ENCODE results near the gene KRT81. TPM values are rescaled to one million over a fixed set of nuclear protein-coding genes. Genes with fewer than 3 reads are reported as not detected.
"Not testable (repeated sequence)": the region's sequence is repeated elsewhere in the genome, so short reads cannot be mapped to it uniquely, and the experiment has no call there.

Gene KRT81
- total and polyA plus RNA-seq, 4 donors: 0.02 to 0.61 (median 0.23) TPM

DNA sequence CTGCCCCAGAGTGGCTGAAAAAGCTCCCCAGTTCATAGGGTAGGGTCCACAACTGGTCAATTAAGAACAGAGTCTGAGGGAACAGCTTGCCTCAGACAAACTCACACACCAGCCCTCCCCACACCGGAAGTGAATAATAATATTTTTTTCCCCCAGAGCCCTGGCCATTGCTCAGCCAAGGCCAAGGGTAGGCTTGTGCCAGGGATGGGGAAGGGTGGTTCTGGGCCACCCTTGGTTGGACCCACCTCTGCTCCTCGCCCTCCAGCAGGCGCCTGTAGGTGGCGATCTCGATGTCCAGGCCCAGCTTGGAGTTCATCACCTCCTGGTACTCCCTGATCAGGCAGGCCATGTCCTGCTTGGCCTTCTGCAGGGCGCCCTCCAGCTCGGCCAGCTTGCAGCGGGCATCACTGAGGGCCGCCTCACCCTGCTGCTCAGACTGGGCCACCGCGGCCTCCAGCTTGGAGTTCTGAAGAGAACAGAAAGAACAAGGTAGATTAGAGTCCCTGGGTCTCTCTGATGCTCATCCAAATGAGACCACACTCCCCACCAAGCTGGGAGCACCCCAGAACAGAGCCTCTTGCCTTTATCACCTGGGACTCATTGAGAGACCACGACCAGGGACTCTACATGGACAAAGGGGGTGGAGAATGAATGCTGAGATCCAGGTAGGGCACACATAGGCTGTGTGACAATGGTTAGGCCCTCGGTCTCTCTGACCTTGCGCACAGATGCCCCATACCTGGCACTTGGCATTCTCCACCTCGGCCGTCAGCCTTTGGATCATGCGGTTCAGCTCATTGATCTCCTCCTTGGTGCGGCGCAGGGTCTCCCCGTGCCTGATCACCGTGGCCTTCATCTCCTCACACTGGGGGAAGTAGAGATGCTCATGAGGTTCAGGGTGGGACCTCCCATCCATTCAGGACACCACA, 4.2 kb downstream of the KRT81 start:
- not testable (repeated sequence) for H3K27me3 ChIP-seq (ENCODE audit: control insufficient read depth in 3 of 3, insufficient read depth in 3 of 3, low read length in 2 of 3); DNase-seq; H3K9ac ChIP-seq (ENCODE audit: insufficient read depth in 1 of 2, low read length in 2 of 2); ATAC-seq (ENCODE audit: insufficient read depth, low FRiP score); H3K36me3 ChIP-seq (ENCODE audit: control insufficient read depth in 4 of 4, insufficient read depth in 4 of 4, low read length in 4 of 4); H3K9me3 ChIP-seq (ENCODE audit: control insufficient read depth in 4 of 4, insufficient read depth in 3 of 4, low read length in 3 of 4); H3K27ac ChIP-seq (ENCODE audit: low read depth in 1 of 2, low read length in 1 of 2); H3K4me3 ChIP-seq; H3K4me1 ChIP-seq (ENCODE audit: control insufficient read depth in 5 of 5, insufficient read depth in 5 of 5, low read length in 5 of 5)
- WGBS, 2 donors: 88 to 89% methylated on average over 21 of the region's 21 CpGs

DNA sequence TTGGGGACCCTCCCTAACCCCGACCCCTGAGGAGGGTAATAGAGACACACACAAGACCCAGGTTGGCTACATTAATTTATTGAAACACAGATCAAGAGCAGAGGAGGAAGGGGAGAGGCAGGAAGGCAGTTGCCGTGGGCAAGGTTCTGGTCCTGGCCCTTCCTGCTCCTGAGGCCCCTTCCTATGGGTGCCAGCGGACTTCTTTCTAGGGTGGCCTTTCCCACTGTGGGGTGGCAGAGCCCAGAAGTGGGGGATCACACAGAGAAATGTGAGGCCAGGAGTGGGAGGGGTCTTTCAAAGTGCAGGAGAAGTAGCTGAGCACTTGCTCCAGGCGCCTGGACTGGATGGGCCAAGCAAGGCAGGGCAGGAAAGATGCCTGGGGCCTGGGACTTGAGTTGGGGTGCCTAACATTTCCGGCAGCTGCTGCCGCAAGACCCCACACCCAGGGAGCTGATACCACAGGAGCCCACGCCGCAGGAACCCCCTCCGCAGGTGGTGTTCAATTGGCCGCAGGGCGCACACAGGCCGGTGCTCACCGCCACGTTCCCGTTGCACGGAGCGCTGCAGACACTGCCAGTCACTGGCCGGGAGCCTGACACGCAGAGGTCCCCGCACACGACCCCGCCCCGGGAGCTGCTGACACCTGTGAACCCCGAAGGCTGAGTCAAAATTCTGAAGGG, 5.3 kb downstream of the KRT81 start:
- peaks cover 0 to 4% (median 0%) of the 10 kb centered on the region in 5 donors for H3K4me1 ChIP-seq (ENCODE audit: control insufficient read depth in 5 of 5, insufficient read depth in 5 of 5, low read length in 5 of 5)
- 89 to 91% methylated on average over 24 of the region's 24 CpGs for WGBS, 2 donors
- no peaks in the 10 kb centered on the region for H3K27me3 ChIP-seq (ENCODE audit: control insufficient read depth in 3 of 3, insufficient read depth in 3 of 3, low read length in 2 of 3)
- H3K4me3 ChIP-seq: no peak overlapping the region
- no peak overlapping the region for H3K27ac ChIP-seq (ENCODE audit: low read depth in 1 of 2, low read length in 1 of 2)
- no peaks in the 10 kb centered on the region for H3K9me3 ChIP-seq (ENCODE audit: control insufficient read depth in 4 of 4, insufficient read depth in 3 of 4, low read length in 3 of 4)
- DNase-seq: no peak
- ATAC-seq (ENCODE audit: insufficient read depth, low FRiP score): no peak
- TF ChIP-seq, protein P1, sequence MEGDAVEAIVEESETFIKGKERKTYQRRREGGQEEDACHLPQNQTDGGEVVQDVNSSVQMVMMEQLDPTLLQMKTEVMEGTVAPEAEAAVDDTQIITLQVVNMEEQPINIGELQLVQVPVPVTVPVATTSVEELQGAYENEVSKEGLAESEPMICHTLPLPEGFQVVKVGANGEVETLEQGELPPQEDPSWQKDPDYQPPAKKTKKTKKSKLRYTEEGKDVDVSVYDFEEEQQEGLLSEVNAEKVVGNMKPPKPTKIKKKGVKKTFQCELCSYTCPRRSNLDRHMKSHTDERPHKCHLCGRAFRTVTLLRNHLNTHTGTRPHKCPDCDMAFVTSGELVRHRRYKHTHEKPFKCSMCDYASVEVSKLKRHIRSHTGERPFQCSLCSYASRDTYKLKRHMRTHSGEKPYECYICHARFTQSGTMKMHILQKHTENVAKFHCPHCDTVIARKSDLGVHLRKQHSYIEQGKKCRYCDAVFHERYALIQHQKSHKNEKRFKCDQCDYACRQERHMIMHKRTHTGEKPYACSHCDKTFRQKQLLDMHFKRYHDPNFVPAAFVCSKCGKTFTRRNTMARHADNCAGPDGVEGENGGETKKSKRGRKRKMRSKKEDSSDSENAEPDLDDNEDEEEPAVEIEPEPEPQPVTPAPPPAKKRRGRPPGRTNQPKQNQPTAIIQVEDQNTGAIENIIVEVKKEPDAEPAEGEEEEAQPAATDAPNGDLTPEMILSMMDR (IDR thresholded peaks at IDR 0.05; ENCODE audit: control extremely low read depth, extremely low read depth): no peak
- H3K36me3 ChIP-seq (ENCODE audit: control insufficient read depth in 4 of 4, insufficient read depth in 4 of 4, low read length in 4 of 4): no peaks in the 10 kb centered on the region
- no peak overlapping the region for H3K9ac ChIP-seq (ENCODE audit: insufficient read depth in 1 of 2, low read length in 2 of 2)

GRCh38 chr12:52285172-52285745, 6.1 kb downstream of the KRT81 start:
- Histone ChIP-seq H3K9ac (ENCODE audit: insufficient read depth in 1 of 2, low read length in 2 of 2) (no peak overlapping the region), H3K36me3 (ENCODE audit: control insufficient read depth in 4 of 4, insufficient read depth in 4 of 4, low read length in 4 of 4) (no peaks in the 10 kb centered on the region), H3K4me1 (ENCODE audit: control insufficient read depth in 5 of 5, insufficient read depth in 5 of 5, low read length in 5 of 5) (peaks cover 0 to 11% (median 0%) of the 10 kb centered on the region in 5 donors), H3K9me3 (ENCODE audit: control insufficient read depth in 4 of 4, insufficient read depth in 3 of 4, low read length in 3 of 4) (no peaks in the 10 kb centered on the region), H3K27ac (ENCODE audit: low read depth in 1 of 2, low read length in 1 of 2) (no peak overlapping the region), H3K4me3 (no peak overlapping the region), H3K27me3 (ENCODE audit: control insufficient read depth in 3 of 3, insufficient read depth in 3 of 3, low read length in 2 of 3) (no peaks in the 10 kb centered on the region)
- DNase-seq (no peak), ATAC-seq (ENCODE audit: insufficient read depth, low FRiP score) (no peak)
- WGBS, 2 donors: 88 to 95% methylated on average over 2 of the region's 2 CpGs
- TF ChIP-seq, protein P1 (IDR thresholded peaks at IDR 0.05; ENCODE audit: control extremely low read depth, extremely low read depth): no peak
